Activated CD8-positive, alpha-beta memory T cell treated with anti-CD3 and anti-CD28 coated beads, Interleukin-2, amount 50 U/mL, for 24 hours (primary cell): Measurements from ENCODE around the gene ZBTB37.
"Not testable (repeated sequence)": the region's sequence is repeated elsewhere in the genome, so short reads cannot be mapped to it uniquely, and the experiment has no call there.

Experiments
- DNase-seq: peaks from one replicate; pipeline ENCODE4 v3.0.0-alpha.2; 2020; ENCODE audit errors: extremely low read depth

The ZBTB37 gene

DNA sequence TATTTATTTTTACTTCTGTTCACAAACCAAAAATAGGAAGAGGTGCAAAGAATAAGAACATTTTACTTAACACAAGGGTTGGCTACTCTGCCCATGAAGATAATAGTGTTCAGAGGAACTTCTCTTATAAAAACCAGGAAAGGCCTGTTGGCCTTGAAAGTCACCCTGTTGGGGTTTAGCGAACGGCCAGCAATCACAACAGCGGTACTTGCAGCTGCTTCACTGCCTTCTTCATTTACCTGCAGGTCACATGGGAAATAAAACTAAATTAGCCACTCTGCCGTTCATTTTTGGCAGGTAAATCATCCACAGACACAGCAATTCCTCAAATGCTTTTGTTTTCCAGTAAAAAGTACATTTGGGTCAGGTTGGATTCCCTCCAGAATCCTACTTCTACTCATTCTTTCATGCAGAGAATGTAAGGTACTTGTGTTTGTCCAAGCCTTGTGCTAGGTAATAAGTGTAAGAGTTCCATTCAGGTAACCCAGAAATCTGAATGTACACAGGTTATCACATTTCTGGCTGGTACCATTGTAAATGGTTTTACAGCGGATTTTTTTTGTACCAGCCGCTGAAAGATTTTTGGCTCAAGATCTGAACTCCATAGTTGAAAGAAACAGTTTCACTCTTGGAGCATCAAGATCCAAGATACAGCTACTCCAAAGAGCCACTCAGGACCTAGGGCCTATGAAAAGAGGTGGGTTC is 35.8 kb downstream of the ZBTB37 start:
- DNase-seq, result no peak

DNA sequence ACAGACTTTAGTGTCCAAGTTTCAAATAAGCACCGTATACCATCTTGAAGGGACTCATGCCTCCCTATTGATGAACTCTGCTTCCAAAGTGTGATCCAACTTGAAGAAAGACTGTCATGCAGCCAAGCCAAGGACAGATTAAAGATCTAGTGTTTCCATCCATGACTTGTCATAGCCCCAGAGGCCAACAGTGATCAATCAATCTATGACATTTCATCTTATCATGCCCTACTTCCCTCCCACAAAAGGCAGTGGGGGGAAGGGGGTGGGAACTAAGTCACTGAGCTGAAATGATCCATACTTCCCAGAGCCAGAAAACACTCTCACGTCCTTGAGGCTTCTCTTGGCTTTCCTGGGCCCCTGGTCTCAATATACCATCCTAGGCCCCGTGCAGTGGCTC is 44.9 kb downstream of the ZBTB37 start:
- DNase-seq, result no peak

DNA sequence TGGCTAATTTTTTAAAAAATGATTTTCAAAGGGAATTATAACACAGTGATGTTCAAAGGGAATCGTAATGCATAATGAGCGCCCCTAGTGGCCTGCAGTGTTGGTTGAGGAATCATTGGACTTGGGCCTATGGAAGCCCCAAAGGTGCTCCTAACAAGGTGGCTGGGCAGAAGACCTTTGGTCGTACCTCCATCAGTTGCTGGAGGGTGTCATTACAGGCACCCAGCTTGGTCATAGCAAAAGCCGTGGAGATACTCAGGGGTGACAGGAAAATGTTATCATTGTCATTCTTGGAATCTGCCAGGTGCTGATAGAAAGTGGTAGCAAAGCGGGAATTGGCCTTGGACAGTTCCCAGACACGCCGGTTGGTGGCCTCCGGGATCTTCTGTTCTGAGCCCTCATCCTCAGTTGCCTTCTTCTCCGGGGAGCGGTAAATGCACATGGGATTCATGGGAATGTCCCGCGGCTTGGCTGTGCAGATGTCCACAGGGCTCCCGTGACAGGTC is 46.2 kb downstream of the ZBTB37 start:
- no peak for DNase-seq

GRCh38 chr1:173915596-173915995 is 47.4 kb downstream of the ZBTB37 start:
- no peak for DNase-seq

DNA sequence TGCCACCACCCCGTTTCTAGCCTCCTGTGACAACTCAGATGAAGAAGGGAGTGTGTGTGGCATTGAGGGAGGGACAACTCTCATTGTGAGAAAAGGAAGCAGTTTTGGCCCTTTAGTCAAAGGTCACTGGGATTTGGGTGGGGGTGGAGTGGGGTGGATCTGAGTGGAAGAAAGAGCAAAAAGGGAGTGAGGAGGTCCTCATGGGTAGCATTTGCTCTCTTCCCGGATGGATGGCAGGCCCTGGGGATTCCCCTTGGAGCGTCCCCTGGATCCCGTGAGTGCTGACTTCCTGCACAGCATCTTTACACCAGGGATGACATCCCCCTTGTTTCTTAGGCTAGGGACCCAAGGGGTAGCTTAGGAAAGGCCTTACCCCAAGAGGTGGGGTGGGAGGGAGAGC is 48.5 kb downstream of the ZBTB37 start:
- no peak for DNase-seq

- no peak for DNase-seq
Observed at GRCh38 chr1:173917149-173917548, 49.0 kb downstream of the ZBTB37 start, which contains the start of gene SERPINC1. TSS of gene SERPINC1 (minus strand) at chr1:173917327. CDS start at chr1:173917259, 68 bp downstream.

DNA sequence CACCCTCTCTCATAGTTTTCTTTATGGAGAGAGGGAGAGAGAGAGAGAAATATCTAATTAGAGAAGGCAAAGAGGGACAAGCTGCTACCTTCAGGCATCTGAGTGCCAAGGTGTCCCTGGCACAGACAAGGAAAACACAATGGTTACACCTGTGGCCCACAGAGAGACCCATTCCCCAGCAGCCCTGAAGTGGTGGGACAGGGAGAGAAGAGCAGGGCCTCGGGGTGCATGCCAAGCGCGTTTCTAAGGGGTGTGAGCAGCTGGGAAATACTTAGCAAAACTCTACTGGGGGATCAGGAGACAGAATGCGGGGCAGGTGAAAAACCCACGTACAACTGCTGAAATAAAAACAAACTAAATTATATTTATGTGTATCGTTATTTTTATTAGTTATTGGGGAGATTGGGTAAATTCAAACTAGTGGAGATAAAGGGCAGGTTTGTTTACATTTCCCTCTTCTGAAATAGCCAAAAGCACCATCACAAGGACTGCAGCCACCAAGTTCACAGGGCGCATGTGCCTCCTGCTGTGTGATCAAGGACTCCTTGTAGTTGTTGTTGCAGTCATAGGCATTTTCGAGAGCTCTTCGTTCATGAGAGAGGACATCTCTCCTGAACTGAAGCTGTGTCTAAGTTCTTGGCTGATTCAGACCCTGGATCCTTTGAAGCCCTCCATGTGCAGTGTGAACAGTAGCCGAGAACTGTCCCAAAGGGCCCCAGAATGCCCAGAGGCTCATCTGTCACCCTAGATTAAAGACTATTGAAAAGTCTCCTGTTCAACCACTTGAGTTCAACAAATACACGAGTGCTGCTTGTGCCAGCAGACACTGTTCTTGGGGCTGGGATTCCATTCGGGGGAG is 49.7 kb downstream of the ZBTB37 start:
- DNase-seq, result no peak

GRCh38 chr1:173920861-173921260 is 52.7 kb downstream of the ZBTB37 start:
- no peak for DNase-seq

- no peak for DNase-seq
Observed at GRCh38 chr1:173925306-173926242, 57.4 kb downstream of the ZBTB37 start.

DNA sequence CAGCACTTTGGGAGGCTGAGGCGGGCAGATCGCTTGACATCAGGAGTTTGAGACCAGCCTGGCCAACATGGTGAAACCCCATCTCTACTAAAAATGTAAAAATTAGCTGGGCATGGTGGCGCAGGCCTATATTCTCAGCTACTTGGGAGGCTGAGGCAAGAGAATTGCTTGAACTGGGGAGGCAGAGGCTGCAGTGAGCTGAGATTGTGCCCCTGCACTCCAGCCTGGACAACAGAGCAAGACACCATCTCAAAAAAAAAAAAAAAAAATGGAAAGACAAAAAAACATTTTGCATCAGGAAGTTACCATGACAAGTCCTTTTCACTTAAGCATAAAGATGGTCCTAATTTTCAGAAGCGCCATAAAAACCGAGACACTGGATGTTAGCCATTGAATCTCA is 62.4 kb downstream of the ZBTB37 start:
- DNase-seq, result not testable (repeated sequence)

DNA sequence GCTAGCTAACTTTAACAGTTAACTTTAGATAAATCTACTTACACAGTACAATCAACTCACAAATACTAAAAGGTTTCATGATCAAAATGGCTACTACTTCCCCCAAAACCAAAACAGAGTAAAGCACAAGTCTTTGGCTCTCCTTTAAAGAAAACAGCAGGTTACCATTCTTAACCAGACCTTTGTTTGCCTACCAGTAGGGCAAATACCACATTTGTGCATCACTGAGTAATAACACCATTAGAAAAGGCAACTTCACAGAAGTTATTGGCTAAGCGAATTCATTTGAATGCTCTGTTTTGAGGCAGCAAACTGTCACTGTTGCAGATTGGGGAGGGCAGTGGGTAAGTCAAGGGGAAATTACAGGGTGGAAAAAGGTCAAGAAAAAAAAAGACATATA is 66.3 kb downstream of the ZBTB37 start:
- DNase-seq, result no peak

DNA sequence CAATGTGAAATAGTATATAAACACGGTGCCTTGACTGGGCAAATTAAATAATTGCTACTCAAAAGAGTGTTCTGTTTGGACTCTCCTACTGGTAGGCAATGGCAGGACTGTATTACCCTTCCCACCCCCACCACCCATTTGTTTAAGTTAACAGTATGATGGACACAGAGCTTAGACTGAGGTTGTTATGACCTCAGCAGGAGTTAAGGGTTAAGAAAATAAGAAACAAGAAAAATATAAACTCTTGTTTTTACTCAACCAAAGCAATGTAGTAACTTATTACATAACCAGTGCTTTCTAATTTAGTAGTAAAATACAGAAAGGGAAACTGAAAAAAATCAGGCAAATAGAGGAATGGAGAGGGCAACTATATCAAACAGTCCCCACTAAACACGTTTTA is 68.9 kb downstream of the ZBTB37 start:
- DNase-seq, result no peak

GRCh38 chr1:173946380-173946921 is 78.3 kb downstream of the ZBTB37 start:
- DNase-seq, result no peak

- no peak for DNase-seq
Observed at GRCh38 chr1:173948594-173948993, 80.4 kb downstream of the ZBTB37 start.
